Endothelial cell of umbilical vein (primary cell): ENCODE measurements around the gene GSTP1. TPM values are rescaled to one million over a fixed set of nuclear protein-coding genes. Genes with fewer than 3 reads are reported as not detected.

Experiments used
- BruUV-seq: library from RNA; stranded (reverse); fragments of 400-500 nt; replicated peaks from 2 replicates; lab custom pipeline; 2021; lab: Mats Ljungman, UMichigan
- CTCF ChIA-PET: fragments of 300-600, 350-600 bp; sonication (Branson Sonifier 250); formaldehyde crosslinking; loops from one replicate; lab custom pipeline; 2021; ENCODE audit warnings: antibody characterized with exemption, inconsistent platforms; lab: Charles Lee
- POLR2A ChIA-PET: fragments of 300-600, 350-600 bp; sonication (Branson Sonifier 250); formaldehyde crosslinking; loops from one replicate; lab custom pipeline; 2021; ENCODE audit warnings: antibody characterized with exemption, inconsistent platforms; lab: Charles Lee
- DNase-seq: peaks from one replicate; pipeline ENCODE4 v3.0.0-alpha.2; 2011; ENCODE audit warnings: low read depth, low spot score
- FAIRE-seq: peaks from 2 replicates; lab custom pipeline; 2011; peaks lifted over from hg19 to GRCh38; lab: Jason Lieb, UNC
- H2AFZ ChIP-seq: 2 replicates; pipeline ENCODE4 v1.6.0; 2012; ENCODE audit warnings: low read depth, low read length, control low read depth, inconsistent platforms
- H3K27ac ChIP-seq: 2 replicates; pipeline ENCODE4 v1.5.1; 2011; ENCODE audit warnings: low read depth, mild to moderate bottlenecking, control low read depth, low read length, moderate library complexity; ENCODE audit not compliant: insufficient read depth
- H3K27me3 ChIP-seq, 2 experiments: 2 replicates each; pipeline versions ENCODE4 v1.6.0 to v1.6.1; 2011; ENCODE audit warnings: low read length in 2 of 2, mixed read lengths in 1 of 2; ENCODE audit not compliant: control insufficient read depth in 2 of 2, insufficient read depth in 2 of 2
- H3K36me3 ChIP-seq, 2 experiments: 2 replicates in 1 of 2; 3 replicates in 1 of 2; pipeline ENCODE4 v1.5.1; 2011; ENCODE audit warnings: low read length in 2 of 2, mild to moderate bottlenecking in 1 of 2, moderate library complexity in 1 of 2; ENCODE audit not compliant: control insufficient read depth in 2 of 2, insufficient read depth in 2 of 2; ENCODE audit errors: extremely low read depth in 1 of 2
- H3K4me1 ChIP-seq: 3 replicates; pipeline ENCODE4 v1.5.1; 2011; ENCODE audit warnings: mild to moderate bottlenecking, low read length; ENCODE audit not compliant: control insufficient read depth, insufficient read depth; ENCODE audit errors: extremely low read depth
- H3K4me2 ChIP-seq: 2 replicates; pipeline ENCODE4 v1.6.1; 2011; ENCODE audit warnings: low read length, control low read depth, mixed read lengths; ENCODE audit not compliant: insufficient read depth
- H3K4me3 ChIP-seq, 3 experiments: fragments of 200-600 bp in 1 of 3; sonication (generic), shearing (Covaris generic) in 1 of 3; replicated peaks in 1 of 3; 2 replicates each; pipeline ENCODE4 v1.5.1; 2011 to 2016; ENCODE audit warnings: control low read depth in 3 of 3, low read length in 3 of 3, mild to moderate bottlenecking in 2 of 3, inconsistent platforms in 1 of 3, low read depth in 1 of 3, moderate library complexity in 1 of 3; ENCODE audit not compliant: insufficient read depth in 1 of 3
- H3K79me2 ChIP-seq: 2 replicates; pipeline ENCODE4 v1.6.0; 2012; ENCODE audit warnings: low read length, inconsistent platforms; ENCODE audit not compliant: control insufficient read depth, insufficient read depth
- H3K9ac ChIP-seq: replicated peaks from 2 replicates; pipeline ENCODE3; 2011; ENCODE audit warnings: low read length, control low read depth; ENCODE audit not compliant: insufficient read depth; ENCODE audit errors: extremely low read depth
- H3K9me1 ChIP-seq: replicated peaks from 3 replicates; pipeline ENCODE4 v1.6.0; 2011; ENCODE audit warnings: mild to moderate bottlenecking, low read length; ENCODE audit not compliant: control insufficient read depth, insufficient read depth; ENCODE audit errors: extremely low read depth
- H3K9me3 ChIP-seq: replicated peaks from 2 replicates; pipeline ENCODE4 v1.5.1; 2012; ENCODE audit warnings: low read length, inconsistent platforms; ENCODE audit not compliant: control insufficient read depth, insufficient read depth
- H4K20me1 ChIP-seq: replicated peaks from 2 replicates; pipeline ENCODE3; 2011; ENCODE audit warnings: mild to moderate bottlenecking, low read length; ENCODE audit not compliant: control insufficient read depth, insufficient read depth; ENCODE audit errors: extremely low read depth
- EZH2 ChIP-seq: IDR thresholded peaks from 2 replicates; pipeline ENCODE4 v1.6.1; 2012; ENCODE audit warnings: borderline replicate concordance, low read depth, mild to moderate bottlenecking, moderate library complexity, low read length, inconsistent platforms; ENCODE audit not compliant: severe bottlenecking
- FOS ChIP-seq: IDR thresholded peaks from 2 replicates; pipeline ENCODE4 v1.6.1; 2011; ENCODE audit warnings: mild to moderate bottlenecking, low read length, moderate library complexity, borderline replicate concordance; ENCODE audit not compliant: insufficient read depth
- GATA2 ChIP-seq: IDR thresholded peaks from 2 replicates; pipeline ENCODE4 v1.7.0; 2011; ENCODE audit warnings: low read depth, mild to moderate bottlenecking, moderate library complexity, mixed read lengths, low read length; ENCODE audit not compliant: insufficient read length, insufficient read depth
- JUN ChIP-seq: IDR thresholded peaks from 2 replicates; pipeline ENCODE4 v1.6.1; 2011; ENCODE audit warnings: borderline replicate concordance, low read depth; ENCODE audit not compliant: insufficient read length, insufficient read depth
- MAX ChIP-seq: IDR thresholded peaks from 2 replicates; pipeline ENCODE4 v1.6.1; 2011; ENCODE audit not compliant: insufficient read depth, insufficient read length
- MYC ChIP-seq: IDR thresholded peaks from one replicate; pipeline ENCODE4 v1.6.1; 2011; ENCODE audit warnings: mild to moderate bottlenecking, low read depth, low read length
- POLR2A ChIP-seq: IDR thresholded peaks from 2 replicates; pipeline ENCODE4 v1.6.1; 2012; ENCODE audit warnings: low read depth, mild to moderate bottlenecking, control low read depth, low read length
- POLR2AphosphoS5 ChIP-seq: IDR thresholded peaks from 2 replicates; pipeline ENCODE4 v1.6.1; 2012; ENCODE audit warnings: low read depth, mild to moderate bottlenecking, control low read depth, low read length, moderate library complexity; ENCODE audit not compliant: insufficient read depth
- dilution Hi-C: fragments of 300-500 bp; cut with MboI; formaldehyde crosslinking; loops from one replicate; pipeline ENCODE4 v1.15.0; 2019; ENCODE audit warnings: low sequenced_read_pairs; ENCODE audit not compliant: extremely low pct_ligation_motif_present
- intact Hi-C: fragments of 100-400 bp; cut with micrococcal nuclease; formaldehyde crosslinking; loops from one replicate; pipeline ENCODE4 v1.10.0; 2022
- polyA plus RNA-seq, 4 experiments: library from polyadenylated mRNA; depleted of rRNA in 3 of 4; stranded (reverse) in 3 of 4; unstranded in 1 of 4; fragments of >200 nt; gene quantifications; 2 replicates each; pipeline versions ENCODE4 v1.2.1 to v1.2.3, GENCODE V29; 2011 to 2012; ENCODE audit warnings: missing spikeins in 1 of 4
- total RNA-seq: library from RNA; stranded (reverse); gene quantifications from 2 replicates; pipeline ENCODE4 v1.2.3, GENCODE V29; 2021
- TF ChIP-seq, protein P1 (sequence below), 2 donors: IDR thresholded peaks; 1 replicate in 1 of 2; 2 replicates in 1 of 2; pipeline ENCODE4 v1.5.1; 2011; ENCODE audit warnings: low read length in 2 of 2, mild to moderate bottlenecking in 2 of 2, moderate library complexity in 2 of 2, control low read depth in 1 of 2, inconsistent platforms in 1 of 2, low read depth in 1 of 2; ENCODE audit not compliant: insufficient read depth in 1 of 2; ENCODE audit errors: extremely low read depth in 1 of 2

Gene GSTP1
- total and polyA plus RNA-seq, 2 donors (not counting 3 experiments of a cell fraction or from before 2014, with no cell fraction given) = 962 to 2,277 TPM

GRCh38 chr11:67538306-67538705, 45.3 kb upstream of the GSTP1 start:
- no peak for DNase-seq

DNA sequence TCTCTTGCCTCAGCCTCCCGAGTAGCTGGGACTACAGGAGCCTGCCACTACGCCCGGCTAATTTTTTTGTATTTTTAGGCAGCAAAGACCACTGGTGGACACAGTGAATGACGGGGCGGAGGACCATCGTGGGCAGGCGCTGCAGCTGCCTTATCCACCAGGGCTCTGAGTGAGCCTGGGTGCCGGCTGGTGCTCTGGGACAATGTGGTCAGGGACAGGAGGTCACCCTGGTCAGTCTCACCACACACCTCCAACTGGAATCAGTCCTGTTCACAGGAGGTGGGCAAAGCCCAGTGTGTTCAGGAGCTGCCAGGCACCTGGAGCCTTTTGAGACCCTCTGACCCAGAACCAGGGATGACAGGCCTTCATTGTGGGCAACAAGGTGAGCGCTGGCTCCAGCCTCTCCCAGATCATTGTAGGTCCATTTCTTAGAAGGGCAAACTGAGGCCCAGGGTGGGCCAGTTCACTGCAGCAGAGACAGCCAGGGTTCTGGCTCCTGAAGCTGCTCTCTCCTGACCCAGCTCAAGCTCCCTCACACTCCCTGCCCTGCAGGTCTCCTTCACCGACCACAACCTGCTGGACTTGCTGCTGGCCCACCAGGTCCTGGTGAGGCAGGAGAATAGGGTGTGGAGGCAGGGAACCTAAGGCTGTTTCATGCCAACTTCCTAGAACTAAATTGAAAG, 44.6 kb upstream of the GSTP1 start:
- no peak overlapping the region for H3K9ac ChIP-seq
- H3K27ac ChIP-seq = no peak overlapping the region
- dilution Hi-C loops = no loop called here
- BruUV-seq = no TSS peak
- no peaks in the 10 kb centered on the region for H3K9me1 ChIP-seq
- TF ChIP-seq MAX (no peak), JUN (no peak), POLR2AphosphoS5 (no peak), MYC (no peak), EZH2 (no peak), FOS (no peak), POLR2A (no peak), GATA2 (no peak)
- TF ChIP-seq, protein P1, sequence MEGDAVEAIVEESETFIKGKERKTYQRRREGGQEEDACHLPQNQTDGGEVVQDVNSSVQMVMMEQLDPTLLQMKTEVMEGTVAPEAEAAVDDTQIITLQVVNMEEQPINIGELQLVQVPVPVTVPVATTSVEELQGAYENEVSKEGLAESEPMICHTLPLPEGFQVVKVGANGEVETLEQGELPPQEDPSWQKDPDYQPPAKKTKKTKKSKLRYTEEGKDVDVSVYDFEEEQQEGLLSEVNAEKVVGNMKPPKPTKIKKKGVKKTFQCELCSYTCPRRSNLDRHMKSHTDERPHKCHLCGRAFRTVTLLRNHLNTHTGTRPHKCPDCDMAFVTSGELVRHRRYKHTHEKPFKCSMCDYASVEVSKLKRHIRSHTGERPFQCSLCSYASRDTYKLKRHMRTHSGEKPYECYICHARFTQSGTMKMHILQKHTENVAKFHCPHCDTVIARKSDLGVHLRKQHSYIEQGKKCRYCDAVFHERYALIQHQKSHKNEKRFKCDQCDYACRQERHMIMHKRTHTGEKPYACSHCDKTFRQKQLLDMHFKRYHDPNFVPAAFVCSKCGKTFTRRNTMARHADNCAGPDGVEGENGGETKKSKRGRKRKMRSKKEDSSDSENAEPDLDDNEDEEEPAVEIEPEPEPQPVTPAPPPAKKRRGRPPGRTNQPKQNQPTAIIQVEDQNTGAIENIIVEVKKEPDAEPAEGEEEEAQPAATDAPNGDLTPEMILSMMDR (IDR thresholded peaks at IDR 0.05; ENCODE audit: extremely low read depth in 1 of 2, insufficient read depth in 1 of 2, low read depth in 1 of 2, low read length in 2 of 2) = no peak
- H3K9me3 ChIP-seq = no peaks in the 10 kb centered on the region
- H3K4me2 ChIP-seq = no peak overlapping the region
- no peaks in the 10 kb centered on the region for H3K4me1 ChIP-seq
- DNase-seq (no peak), FAIRE-seq (no peak)
- POLR2A ChIA-PET = no interaction called here
- H3K79me2 ChIP-seq = no peaks in the 10 kb centered on the region
- H4K20me1 ChIP-seq = no peaks in the 10 kb centered on the region
- no peaks in the 10 kb centered on the region for H3K27me3 ChIP-seq
- intact Hi-C loops = no loop called here
- no peak overlapping the region for H2AFZ ChIP-seq
- no peak overlapping the region for H3K4me3 ChIP-seq
- CTCF ChIA-PET = no interaction called here
- H3K36me3 ChIP-seq = no peaks in the 10 kb centered on the region

More at GRCh38 chr11:67538306-67538705, 45.3 kb upstream of the GSTP1 start:
- intact Hi-C loops = no loop called here
- CTCF ChIA-PET = no interaction called here
- Histone ChIP-seq H3K9me1 (no peaks in the 10 kb centered on the region), H3K4me3 (no peak overlapping the region), H2AFZ (no peak overlapping the region), H4K20me1 (no peaks in the 10 kb centered on the region), H3K9ac (no peak overlapping the region), H3K4me2 (no peak overlapping the region), H3K36me3 (no peaks in the 10 kb centered on the region), H3K9me3 (peaks cover 3% of the 10 kb centered on the region), H3K79me2 (no peaks in the 10 kb centered on the region), H3K4me1 (no peaks in the 10 kb centered on the region), H3K27me3 (no peaks in the 10 kb centered on the region), H3K27ac (no peak overlapping the region)
- POLR2A ChIA-PET = no interaction called here
- no TSS peak for BruUV-seq
- TF ChIP-seq POLR2AphosphoS5 (no peak), EZH2 (no peak), JUN (no peak), GATA2 (no peak), MAX (no peak)
- dilution Hi-C loops = no loop called here
- FAIRE-seq = no peak
